ENCODE measurements around the gene ANKRD30A. TPM values are rescaled to one million over a fixed set of nuclear protein-coding genes. Genes with fewer than 3 reads are reported as not detected.

ANKRD30A gene
- total RNA-seq, 1 experiment from 2014 or later = not detected

Small RNAs within 50 kb of the gene (small RNA-seq; reads per million reads assigned to genes)
- not detected for gene RF00019
- gene RN7SL314P = not detected
- not detected for gene RNU6-811P
